ENCODE results near the gene BBS2. TPM values are rescaled to one million over a fixed set of nuclear protein-coding genes. Genes with fewer than 3 reads are reported as not detected.

Gene BBS2
- total and polyA plus RNA-seq, 2 of the 13 experiments (the other 11 are each of a cell fraction or from before 2014, with no cell fraction given) = 59.7 to 68.3 TPM

GRCh38 chr16:56519459-56520250 is at the start of gene BBS2 (continued):
- peak; percentile 89 for TF ChIP-seq HNF1B (CRISPR knock-in tag; IDR thresholded peaks at IDR 0.05)
- no peak for TF ChIP-seq NPAS2 (CRISPR knock-in tag; IDR thresholded peaks at IDR 0.05; ENCODE audit: borderline replicate concordance)
- TF ChIP-seq ZNF766 (CRISPR knock-in tag; IDR thresholded peaks at IDR 0.05; ENCODE audit: borderline replicate concordance) = peak; percentile 53; the same call in 1 of the 2 replicates
- TF ChIP-seq GTF3A (CRISPR knock-in tag; conservative IDR thresholded peaks at IDR 0.05) = no peak
- no peak for TF ChIP-seq PLRG1 (conservative IDR thresholded peaks at IDR 0.05)
- no peak for TF ChIP-seq PAF1 (CRISPR knock-in tag; IDR thresholded peaks at IDR 0.05)
- 0 out of 2 replicates have a peak, but pooled peaks have one; percentile 29 for TF ChIP-seq STAT5B (CRISPR knock-in tag; IDR thresholded peaks at IDR 0.05)
- no peak for TF ChIP-seq CENPX (CRISPR knock-in tag; IDR thresholded peaks at IDR 0.05)
- TF ChIP-seq IKZF5 (CRISPR knock-in tag; IDR thresholded peaks at IDR 0.05) = peak; percentile 43
- TF ChIP-seq ZNF557 (CRISPR knock-in tag; IDR thresholded peaks at IDR 0.05) = no peak
- TF ChIP-seq ZNF33A (CRISPR knock-in tag; IDR thresholded peaks at IDR 0.05; ENCODE audit: borderline replicate concordance) = peak; percentile 97
- TF ChIP-seq SP2 (CRISPR knock-in tag; IDR thresholded peaks at IDR 0.05) = peak; percentile 65
- TF ChIP-seq SSRP1 (CRISPR knock-in tag; IDR thresholded peaks at IDR 0.05) = no peak
- TF ChIP-seq CENPT (CRISPR knock-in tag; IDR thresholded peaks at IDR 0.05; ENCODE audit: low read depth) = no peak
- TF ChIP-seq CBX2 (IDR thresholded peaks at IDR 0.05; ENCODE audit: low read depth, low read length) = no peak
- peak; percentile 81; the same call in 1 of the 2 replicates for TF ChIP-seq CBX2 (CRISPR knock-in tag; IDR thresholded peaks at IDR 0.05; ENCODE audit: low read depth)
- TF ChIP-seq DNMT3B (CRISPR knock-in tag; conservative IDR thresholded peaks at IDR 0.05) = 0 out of 2 replicates have a peak, but pooled peaks have one; percentile 20
- TF ChIP-seq HNF1A (IDR thresholded peaks at IDR 0.05; ENCODE audit: low read depth) = no peak
- no peak for TF ChIP-seq HNF1A (CRISPR knock-in tag; IDR thresholded peaks at IDR 0.05; ENCODE audit: borderline replicate concordance)
- no peak for TF ChIP-seq ZBTB46 (CRISPR knock-in tag; IDR thresholded peaks at IDR 0.05; ENCODE audit: borderline replicate concordance)

Data from HepG2 (cell line).